Medulla oblongata (tissue), 1 donor: ENCODE measurements around the gene MAMDC4.
A peak's percentile ranks its signal among the peaks of the same experiment; 100 is the strongest.

Experiments used
- DNase-seq: peaks from one replicate; pipeline ENCODE4 v3.0.0-alpha.2; 2015; ENCODE audit errors: extremely low spot score

Gene MAMDC4

GRCh38 chr9:136890661-136891060, 38.5 kb downstream of the MAMDC4 start:
- DNase-seq, result no peak

- no peak for DNase-seq
These were observed 43.9 kb downstream of the MAMDC4 start for GRCh38 chr9:136896027-136896426.

- no peak for DNase-seq
These were observed 46.4 kb downstream of the MAMDC4 start for GRCh38 chr9:136898483-136899100.

- DNase-seq, result no peak
These were observed 47.0 kb downstream of the MAMDC4 start for GRCh38 chr9:136899196-136899595.

- DNase-seq, result no peak
These were observed 48.4 kb downstream of the MAMDC4 start for GRCh38 chr9:136900556-136900955.

GRCh38 chr9:136900988-136901515, 48.9 kb downstream of the MAMDC4 start:
- DNase-seq, result no peak

GRCh38 chr9:136901516-136902258, 49.5 kb downstream of the MAMDC4 start:
- no peak for DNase-seq

- DNase-seq, result peak; percentile 21
These were observed 50.2 kb downstream of the MAMDC4 start for GRCh38 chr9:136902259-136902821.

GRCh38 chr9:136903041-136903554, 51.0 kb downstream of the MAMDC4 start:
- no peak for DNase-seq

- DNase-seq, result no peak
These were observed 54.1 kb downstream of the MAMDC4 start for GRCh38 chr9:136906266-136906665.

- no peak for DNase-seq
These were observed 55.1 kb downstream of the MAMDC4 start for GRCh38 chr9:136907011-136907914.
